Smooth muscle cell (in vitro differentiated cells): ENCODE data around the gene ZNF138. TPM values are rescaled to one million over a fixed set of nuclear protein-coding genes. Genes with fewer than 3 reads are reported as not detected.
"Not testable (repeated sequence)": the region's sequence is repeated elsewhere in the genome, so short reads cannot be mapped to it uniquely, and the experiment has no call there.

Experiments
- DNase-seq: peaks from one replicate; lab custom pipeline; 2025; ENCODE audit not compliant: unreplicated experiment; lab: John Stamatoyannopoulos, UW
- H2AFZ ChIP-seq: fragments of 200-600 bp; sonication (generic); 2 replicates; pipeline ENCODE4 v1.6.0; 2016; ENCODE audit warnings: antibody characterized with exemption, low read depth, mild to moderate bottlenecking
- H3F3A ChIP-seq: fragments of 200-600 bp; sonication (generic); 2 replicates; pipeline ENCODE4 v1.6.0; 2017; ENCODE audit warnings: antibody characterized with exemption, low read depth
- H3K27ac ChIP-seq: fragments of 200-600 bp; sonication (generic); 2 replicates; pipeline ENCODE4 v1.5.1; 2016; ENCODE audit warnings: low read depth, mild to moderate bottlenecking
- H3K27me3 ChIP-seq: fragments of 200-600 bp; sonication (generic); 2 replicates; pipeline ENCODE4 v1.6.1; 2016; ENCODE audit warnings: low read depth, mild to moderate bottlenecking
- H3K36me3 ChIP-seq: fragments of 200-600 bp; sonication (generic); 2 replicates; pipeline ENCODE4 v1.5.1; 2016; ENCODE audit warnings: low read depth
- H3K4me1 ChIP-seq: fragments of 200-600 bp; sonication (generic); 2 replicates; pipeline ENCODE4 v1.5.1; 2016; ENCODE audit warnings: low read depth
- H3K4me2 ChIP-seq: fragments of 200-600 bp; sonication (generic); 2 replicates; pipeline ENCODE4 v1.6.0; 2016; ENCODE audit warnings: mild to moderate bottlenecking
- H3K4me3 ChIP-seq: fragments of 200-600 bp; sonication (generic); 2 replicates; pipeline ENCODE4 v1.5.1; 2016; ENCODE audit warnings: mild to moderate bottlenecking
- H3K79me2 ChIP-seq: fragments of 200-600 bp; sonication (generic); 2 replicates; pipeline ENCODE4 v1.6.0; 2016; ENCODE audit warnings: low read depth, mild to moderate bottlenecking
- H3K9ac ChIP-seq: fragments of 200-600 bp; sonication (generic); 2 replicates; pipeline ENCODE4 v1.6.0; 2016; ENCODE audit warnings: low read depth
- H3K9me3 ChIP-seq: fragments of 200-600 bp; sonication (generic); replicated peaks from 2 replicates; pipeline ENCODE4 v1.5.1; 2016; ENCODE audit warnings: low read depth
- H4K20me1 ChIP-seq: fragments of 200-600 bp; sonication (generic); 2 replicates; pipeline ENCODE4 v1.6.0; 2016; ENCODE audit warnings: low read depth
- WGBS: methylation state at CpG from one replicate; pipeline ENCODE4 v1.1.7; 2016; ENCODE audit warnings: low lambda C conversion rate; 5-methylcytosine and 5-hydroxymethylcytosine counted together
- polyA plus RNA-seq: library from polyadenylated mRNA; unstranded; fragments of >200 nt; fragmentation: Nextera tagmentation; extraction: Ambion mirVana; gene quantifications from 2 replicates; pipeline ENCODE4 v1.2.1, GENCODE V29; 2016
- total RNA-seq: library from RNA; depleted of rRNA; stranded (reverse); fragments of >200 nt; gene quantifications from 2 replicates; pipeline ENCODE4 v1.2.3, GENCODE V29; 2014
- TF ChIP-seq, protein P1 (sequence below): fragments of 200-600 bp; sonication (generic); IDR thresholded peaks from 2 replicates; pipeline ENCODE4 v1.5.1; 2017; ENCODE audit warnings: borderline replicate concordance, mild to moderate bottlenecking, antibody characterized with exemption; ENCODE audit not compliant: insufficient read depth, poor library complexity, severe bottlenecking

ZNF138 gene
- total and polyA plus RNA-seq, 2 experiments from 2014 or later: 3.2 to 14.8 TPM

DNA sequence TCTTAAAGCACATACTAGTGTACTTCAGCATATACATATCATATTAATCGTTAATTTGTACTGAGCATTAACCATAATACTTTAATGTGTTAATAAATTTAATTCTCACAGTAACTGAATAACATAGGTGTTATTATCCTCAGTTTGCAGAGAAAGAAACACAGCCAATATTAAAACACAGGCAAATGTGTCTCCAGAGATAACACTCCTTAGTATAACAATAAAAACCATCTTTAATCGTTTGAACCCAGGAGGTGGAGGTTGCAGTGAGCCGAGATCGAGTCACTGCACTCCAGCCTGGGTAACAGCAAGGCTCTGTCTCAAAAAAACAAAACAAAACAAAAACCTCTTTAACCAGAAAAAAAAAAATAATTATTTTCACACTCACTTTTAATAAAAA lies 59.5 kb downstream of the ZNF138 start:
- DNase-seq: no peak
- Histone ChIP-seq H3K9me3 (no peaks in the 10 kb centered on the region), H3K9ac (no peak overlapping the region), H3F3A (no peaks in the 10 kb centered on the region), H3K27me3 (no peaks in the 10 kb centered on the region), H3K4me1 (no peaks in the 10 kb centered on the region), H4K20me1 (no peaks in the 10 kb centered on the region), H3K4me3 (no peak overlapping the region), H3K27ac (no peak overlapping the region), H2AFZ (no peak overlapping the region), H3K4me2 (no peak overlapping the region), H3K36me3 (no peaks in the 10 kb centered on the region), H3K79me2 (no peaks in the 10 kb centered on the region)
- TF ChIP-seq, protein P1, sequence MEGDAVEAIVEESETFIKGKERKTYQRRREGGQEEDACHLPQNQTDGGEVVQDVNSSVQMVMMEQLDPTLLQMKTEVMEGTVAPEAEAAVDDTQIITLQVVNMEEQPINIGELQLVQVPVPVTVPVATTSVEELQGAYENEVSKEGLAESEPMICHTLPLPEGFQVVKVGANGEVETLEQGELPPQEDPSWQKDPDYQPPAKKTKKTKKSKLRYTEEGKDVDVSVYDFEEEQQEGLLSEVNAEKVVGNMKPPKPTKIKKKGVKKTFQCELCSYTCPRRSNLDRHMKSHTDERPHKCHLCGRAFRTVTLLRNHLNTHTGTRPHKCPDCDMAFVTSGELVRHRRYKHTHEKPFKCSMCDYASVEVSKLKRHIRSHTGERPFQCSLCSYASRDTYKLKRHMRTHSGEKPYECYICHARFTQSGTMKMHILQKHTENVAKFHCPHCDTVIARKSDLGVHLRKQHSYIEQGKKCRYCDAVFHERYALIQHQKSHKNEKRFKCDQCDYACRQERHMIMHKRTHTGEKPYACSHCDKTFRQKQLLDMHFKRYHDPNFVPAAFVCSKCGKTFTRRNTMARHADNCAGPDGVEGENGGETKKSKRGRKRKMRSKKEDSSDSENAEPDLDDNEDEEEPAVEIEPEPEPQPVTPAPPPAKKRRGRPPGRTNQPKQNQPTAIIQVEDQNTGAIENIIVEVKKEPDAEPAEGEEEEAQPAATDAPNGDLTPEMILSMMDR: no peak
- 64% methylated on average over 4 of the region's 4 CpGs for WGBS

DNA sequence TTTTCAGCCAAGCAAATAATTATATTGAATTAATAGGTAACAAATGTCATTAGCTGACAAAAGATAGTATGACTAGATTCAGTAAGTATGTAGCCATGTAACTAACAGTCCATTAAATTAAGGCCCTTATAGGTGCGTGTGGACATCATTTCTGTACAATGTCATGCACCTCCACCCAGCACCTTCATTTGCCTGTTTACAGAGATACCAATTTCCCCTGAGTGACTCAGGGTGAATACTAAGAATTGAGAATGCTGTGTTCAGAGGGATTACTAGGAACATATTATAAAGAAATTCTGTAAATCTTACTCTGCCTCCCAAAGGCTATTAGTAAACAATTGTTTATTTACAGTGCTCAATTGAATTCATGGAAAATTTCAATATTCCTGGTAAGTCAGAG lies 60.7 kb downstream of the ZNF138 start:
- no peaks in the 10 kb centered on the region for H3K4me1 ChIP-seq
- no peak overlapping the region for H3K4me3 ChIP-seq
- H3K27ac ChIP-seq: no peak overlapping the region
- H3K79me2 ChIP-seq: no peaks in the 10 kb centered on the region
- H3K27me3 ChIP-seq: no peaks in the 10 kb centered on the region
- no peak overlapping the region for H3K4me2 ChIP-seq
- no peak overlapping the region for H3K9ac ChIP-seq
- H2AFZ ChIP-seq: no peak overlapping the region
- TF ChIP-seq, protein P1: no peak
- H3K9me3 ChIP-seq: no peaks in the 10 kb centered on the region
- H3F3A ChIP-seq: no peaks in the 10 kb centered on the region
- H4K20me1 ChIP-seq: no peaks in the 10 kb centered on the region
- WGBS: 90% methylated on average over 1 of the region's 1 CpG
- no peaks in the 10 kb centered on the region for H3K36me3 ChIP-seq
- DNase-seq: no peak

DNA sequence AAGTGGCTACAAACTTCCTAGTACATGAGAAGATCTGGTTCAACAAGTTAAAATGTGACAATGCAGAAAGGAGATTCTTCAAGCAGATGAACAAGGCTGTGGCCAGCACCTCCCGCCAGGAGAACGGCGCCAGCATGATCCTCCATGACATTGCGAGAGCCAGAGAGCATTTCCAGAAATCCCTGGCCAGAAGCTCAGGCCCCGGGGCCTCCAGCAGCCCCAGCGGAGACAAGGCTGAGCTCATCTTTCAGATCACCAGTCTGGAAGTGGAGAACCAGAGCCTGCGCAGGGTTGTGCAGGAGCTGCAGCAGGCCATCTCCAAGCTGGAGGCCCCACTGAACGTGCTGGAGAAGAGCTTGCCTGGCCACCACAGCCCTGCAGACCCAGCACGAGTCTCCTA lies 68.8 kb downstream of the ZNF138 start:
- 88% methylated on average over 9 of the region's 9 CpGs for WGBS

DNA sequence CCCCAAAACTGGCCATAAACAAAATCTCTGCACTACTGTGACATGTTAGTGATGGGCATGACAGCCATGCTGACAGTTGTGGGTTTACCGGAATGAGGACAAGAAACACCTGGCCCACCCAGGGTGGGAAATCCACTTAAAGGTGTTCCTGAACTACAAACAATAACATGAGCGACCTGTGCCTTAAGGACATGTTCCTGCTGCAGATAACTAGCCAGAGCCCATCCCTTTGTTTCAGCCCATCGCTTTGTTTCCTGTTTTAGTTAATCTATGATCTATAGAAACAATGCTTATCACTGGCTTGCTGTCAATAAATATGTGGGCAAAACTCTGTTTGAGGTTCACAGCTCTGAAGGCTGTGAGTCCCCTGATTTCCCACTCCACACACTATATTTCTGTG lies 69.3 kb downstream of the ZNF138 start:
- not testable (repeated sequence) for H3K9ac ChIP-seq, H2AFZ ChIP-seq, H3K9me3 ChIP-seq, H3F3A ChIP-seq, DNase-seq, H3K36me3 ChIP-seq, H3K27ac ChIP-seq, H3K4me2 ChIP-seq, H3K4me1 ChIP-seq, H4K20me1 ChIP-seq, H3K4me3 ChIP-seq, H3K79me2 ChIP-seq, H3K27me3 ChIP-seq
- WGBS: 88% methylated on average over 3 of the region's 3 CpGs

More for the DNA sequence above, 68.8 kb downstream of the ZNF138 start:
- Histone ChIP-seq H3K4me3 (no peak overlapping the region), H3K4me2 (no peak overlapping the region), H3K27me3 (no peaks in the 10 kb centered on the region), H3K79me2 (no peaks in the 10 kb centered on the region), H3K27ac (no peak overlapping the region), H2AFZ (no peak overlapping the region), H4K20me1 (no peaks in the 10 kb centered on the region), H3F3A (no peaks in the 10 kb centered on the region), H3K9ac (no peak overlapping the region), H3K9me3 (no peaks in the 10 kb centered on the region), H3K36me3 (no peaks in the 10 kb centered on the region), H3K4me1 (no peaks in the 10 kb centered on the region)
- TF ChIP-seq, protein P1: no peak
- DNase-seq: no peak
